ENCODE measurements around the gene SPARCL1.

GRCh38 chr4:87527431-87528220, 1.6 kb downstream of the SPARCL1 start:
- no peak for TF ChIP-seq TAF1 (IDR thresholded peaks at IDR 0.05; ENCODE audit: borderline replicate concordance, insufficient read depth, low read length)
- TF ChIP-seq, protein P1, sequence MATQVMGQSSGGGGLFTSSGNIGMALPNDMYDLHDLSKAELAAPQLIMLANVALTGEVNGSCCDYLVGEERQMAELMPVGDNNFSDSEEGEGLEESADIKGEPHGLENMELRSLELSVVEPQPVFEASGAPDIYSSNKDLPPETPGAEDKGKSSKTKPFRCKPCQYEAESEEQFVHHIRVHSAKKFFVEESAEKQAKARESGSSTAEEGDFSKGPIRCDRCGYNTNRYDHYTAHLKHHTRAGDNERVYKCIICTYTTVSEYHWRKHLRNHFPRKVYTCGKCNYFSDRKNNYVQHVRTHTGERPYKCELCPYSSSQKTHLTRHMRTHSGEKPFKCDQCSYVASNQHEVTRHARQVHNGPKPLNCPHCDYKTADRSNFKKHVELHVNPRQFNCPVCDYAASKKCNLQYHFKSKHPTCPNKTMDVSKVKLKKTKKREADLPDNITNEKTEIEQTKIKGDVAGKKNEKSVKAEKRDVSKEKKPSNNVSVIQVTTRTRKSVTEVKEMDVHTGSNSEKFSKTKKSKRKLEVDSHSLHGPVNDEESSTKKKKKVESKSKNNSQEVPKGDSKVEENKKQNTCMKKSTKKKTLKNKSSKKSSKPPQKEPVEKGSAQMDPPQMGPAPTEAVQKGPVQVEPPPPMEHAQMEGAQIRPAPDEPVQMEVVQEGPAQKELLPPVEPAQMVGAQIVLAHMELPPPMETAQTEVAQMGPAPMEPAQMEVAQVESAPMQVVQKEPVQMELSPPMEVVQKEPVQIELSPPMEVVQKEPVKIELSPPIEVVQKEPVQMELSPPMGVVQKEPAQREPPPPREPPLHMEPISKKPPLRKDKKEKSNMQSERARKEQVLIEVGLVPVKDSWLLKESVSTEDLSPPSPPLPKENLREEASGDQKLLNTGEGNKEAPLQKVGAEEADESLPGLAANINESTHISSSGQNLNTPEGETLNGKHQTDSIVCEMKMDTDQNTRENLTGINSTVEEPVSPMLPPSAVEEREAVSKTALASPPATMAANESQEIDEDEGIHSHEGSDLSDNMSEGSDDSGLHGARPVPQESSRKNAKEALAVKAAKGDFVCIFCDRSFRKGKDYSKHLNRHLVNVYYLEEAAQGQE (IDR thresholded peaks at IDR 0.05; ENCODE audit: insufficient read depth in 1 of 2, low read depth in 2 of 2, low read length in 2 of 2) = no peak

All from PFSK-1 (cell line).